ENCODE results near the gene CD9.

CD9 gene

GRCh38 chr12:6277982-6278438, 77.8 kb downstream of the CD9 start:
- DNase-seq: peak; percentile 54

- peak; percentile 79 for DNase-seq
Observed at GRCh38 chr12:6278439-6279255, 78.4 kb downstream of the CD9 start.

- DNase-seq: no peak
Observed at GRCh38 chr12:6279256-6279628, 79.0 kb downstream of the CD9 start.

GRCh38 chr12:6279631-6280030, 79.4 kb downstream of the CD9 start:
- DNase-seq: no peak

GRCh38 chr12:6280053-6280469, 79.9 kb downstream of the CD9 start:
- DNase-seq: no peak

GRCh38 chr12:6280672-6281071, 80.5 kb downstream of the CD9 start:
- no peak for DNase-seq

GRCh38 chr12:6281081-6281809, 81.0 kb downstream of the CD9 start:
- no peak for DNase-seq

- DNase-seq: no peak
Observed at GRCh38 chr12:6282453-6282840, 82.2 kb downstream of the CD9 start.

GRCh38 chr12:6284273-6284672, 84.1 kb downstream of the CD9 start:
- no peak for DNase-seq

- peak; percentile 67 for DNase-seq
Observed at GRCh38 chr12:6285063-6285477, 84.9 kb downstream of the CD9 start.

- no peak for DNase-seq
Observed at GRCh38 chr12:6285532-6286306, 85.5 kb downstream of the CD9 start.

All from stimulated activated CD4-positive, alpha-beta T cell treated with anti-CD3 and anti-CD28 coated beads, Interleukin-4, amount 100 ng/mL, for 24 hours (primary cell).